ENCODE data around the gene KIAA0825.

The KIAA0825 gene

DNA sequence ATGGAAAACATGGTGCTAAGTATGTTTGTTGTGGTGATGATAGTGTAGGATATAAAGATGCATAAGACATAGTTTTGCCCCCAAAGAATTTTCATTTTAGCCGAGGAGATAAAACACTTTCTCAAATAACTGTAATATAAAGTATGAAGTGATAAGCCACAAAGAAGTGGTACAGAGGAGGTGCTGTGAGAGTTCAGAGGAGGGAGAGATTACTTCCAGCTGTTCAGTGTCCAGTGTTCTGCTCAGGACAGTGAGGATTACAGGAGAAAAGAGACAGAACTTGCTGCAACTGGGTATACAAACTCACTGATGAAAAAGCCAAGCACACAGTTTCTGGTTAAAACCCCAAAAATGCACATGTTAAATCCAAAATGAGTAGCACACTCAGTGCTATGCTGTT is 309.3 kb downstream of the KIAA0825 start:
- no peak for DNase-seq

DNA sequence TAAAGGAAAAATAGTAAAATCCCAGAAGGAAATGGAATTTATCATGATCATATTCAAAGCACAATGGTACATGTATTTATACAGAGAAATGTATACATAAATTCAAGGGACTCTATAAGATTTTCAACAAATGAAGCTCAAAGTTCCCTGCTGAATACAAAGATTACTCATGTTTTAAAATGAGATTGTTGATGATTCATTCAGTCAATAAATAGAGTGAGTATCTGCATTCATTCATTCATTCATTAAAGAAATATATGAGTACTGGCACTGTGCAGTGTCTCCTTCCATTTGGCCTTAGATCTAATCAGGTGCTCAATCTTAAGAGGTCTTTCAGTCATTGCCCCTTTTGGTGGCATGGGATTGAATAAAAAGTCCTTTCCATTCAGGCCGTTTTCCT is 310.0 kb downstream of the KIAA0825 start:
- no peak for DNase-seq

DNA sequence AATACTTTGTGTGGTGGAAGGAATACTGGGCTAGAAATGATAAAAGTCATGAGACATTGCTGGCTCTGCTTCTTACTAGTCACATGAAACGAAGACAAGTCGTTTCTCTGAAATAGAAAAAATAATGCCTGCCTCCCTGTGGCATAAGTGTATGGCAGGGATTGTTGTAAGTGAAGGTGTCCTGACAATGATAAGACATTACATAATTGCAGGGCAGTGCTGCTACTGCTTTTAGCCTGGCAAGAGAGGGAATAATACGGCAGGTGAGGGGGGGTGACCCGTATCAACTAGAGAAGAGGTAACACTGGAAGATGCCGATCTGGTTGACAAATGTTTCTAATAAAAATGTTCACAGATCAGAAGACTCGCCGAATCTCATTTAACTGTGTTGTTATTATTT is 314.3 kb downstream of the KIAA0825 start:
- DNase-seq: no peak

DNA sequence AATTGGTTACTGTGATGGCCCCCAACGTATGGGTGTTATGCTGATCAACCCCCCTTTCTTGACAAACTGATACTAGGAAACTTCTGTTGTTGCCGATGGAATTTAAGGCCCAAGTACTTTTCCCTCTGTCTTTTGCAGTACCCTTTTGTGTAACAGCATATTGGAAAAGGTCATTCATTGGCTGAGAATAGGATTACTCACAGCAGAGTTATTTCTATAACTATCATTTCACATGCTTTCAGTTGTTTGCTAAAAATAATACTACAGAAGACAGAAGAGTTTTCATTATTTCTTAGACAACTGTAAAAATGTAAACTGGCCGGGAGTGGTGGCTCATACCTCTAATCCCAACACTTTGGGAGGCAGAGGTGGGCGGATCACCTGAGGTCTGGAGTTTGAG is 329.5 kb downstream of the KIAA0825 start:
- no peak for DNase-seq

DNA sequence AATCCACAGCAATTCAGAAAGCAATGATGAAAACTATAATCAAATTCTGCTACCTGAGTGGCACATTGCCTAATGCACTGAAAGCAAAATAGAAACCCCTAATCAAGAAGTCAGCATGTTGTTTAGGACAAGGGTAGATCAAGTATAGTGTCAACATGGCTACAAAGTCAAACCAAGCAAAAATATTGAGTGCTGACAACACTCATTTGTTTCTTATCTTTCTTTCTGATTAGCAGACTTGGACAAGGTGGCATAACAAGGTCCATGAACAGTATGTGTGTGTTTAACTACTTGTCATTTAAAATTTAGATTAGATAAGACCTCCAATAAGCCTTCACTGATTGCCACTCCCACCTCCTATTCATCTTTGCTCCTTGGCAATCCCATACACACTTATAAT is 332.4 kb downstream of the KIAA0825 start:
- no peak for DNase-seq

DNA sequence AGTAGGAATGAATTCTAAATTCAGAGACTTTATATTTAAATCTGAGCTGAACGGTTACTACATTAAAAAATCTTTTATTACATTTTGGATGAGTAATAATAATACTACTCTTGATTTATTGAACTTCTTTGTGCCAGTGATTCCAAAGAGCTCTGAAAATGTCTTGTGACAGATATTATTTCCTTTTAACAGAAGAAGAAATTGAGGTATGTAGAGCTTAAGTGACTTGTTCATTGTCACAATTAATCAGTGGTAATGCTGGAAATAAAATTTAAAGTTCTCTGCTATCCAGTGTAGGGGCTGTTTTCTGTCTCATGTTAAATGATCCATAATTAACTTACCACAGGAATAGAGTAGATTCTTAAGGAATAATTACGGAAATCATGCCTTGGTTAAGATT is 335.3 kb downstream of the KIAA0825 start:
- no peak for DNase-seq

DNA sequence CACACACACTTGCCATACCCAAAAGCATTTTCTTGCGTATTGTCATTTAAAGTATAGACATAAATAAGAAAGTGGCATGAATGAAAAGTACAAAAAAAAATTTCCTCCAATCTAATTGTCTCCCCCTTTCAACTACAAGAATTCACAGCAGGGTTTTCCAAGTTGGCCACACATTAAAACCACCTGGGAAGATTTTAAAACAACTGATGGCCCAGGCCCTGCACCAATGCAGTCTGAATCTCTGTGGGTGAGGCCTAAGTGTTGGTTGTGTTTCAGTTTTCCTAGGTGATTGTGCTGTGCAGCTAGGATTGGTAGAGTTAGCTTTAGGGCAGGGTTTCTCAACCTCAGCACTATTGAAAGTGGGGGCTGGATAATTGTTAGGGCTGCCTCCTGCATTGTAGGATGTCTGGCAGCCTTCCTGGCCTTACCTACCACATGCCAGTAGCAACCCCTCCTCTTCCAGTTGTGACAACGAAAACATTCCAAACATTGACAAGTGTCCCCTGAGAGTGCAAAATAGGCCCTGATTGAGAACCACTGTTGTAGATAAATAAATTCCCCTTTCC is 337.1 kb downstream of the KIAA0825 start:
- no peak for DNase-seq

DNA sequence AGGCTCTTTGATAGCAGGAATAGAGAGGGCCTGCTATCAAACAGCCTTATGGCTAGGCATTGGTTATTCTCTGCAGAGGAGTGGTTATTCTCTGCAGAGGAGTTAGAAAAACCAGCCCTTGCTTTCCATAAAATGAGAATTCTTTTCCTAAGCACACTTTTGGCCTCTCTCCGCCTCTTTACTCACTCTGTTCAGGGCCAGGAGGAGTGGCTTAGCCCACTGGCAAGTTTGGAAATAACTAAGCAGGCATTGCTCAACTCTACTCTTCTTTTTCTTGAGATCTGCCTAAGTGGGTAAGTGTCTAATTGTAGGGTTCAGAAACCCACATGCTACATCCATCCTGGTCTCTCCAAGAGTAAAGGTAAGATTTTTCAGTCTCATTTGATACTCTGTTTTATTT is 341.7 kb downstream of the KIAA0825 start:
- DNase-seq: no peak

DNA sequence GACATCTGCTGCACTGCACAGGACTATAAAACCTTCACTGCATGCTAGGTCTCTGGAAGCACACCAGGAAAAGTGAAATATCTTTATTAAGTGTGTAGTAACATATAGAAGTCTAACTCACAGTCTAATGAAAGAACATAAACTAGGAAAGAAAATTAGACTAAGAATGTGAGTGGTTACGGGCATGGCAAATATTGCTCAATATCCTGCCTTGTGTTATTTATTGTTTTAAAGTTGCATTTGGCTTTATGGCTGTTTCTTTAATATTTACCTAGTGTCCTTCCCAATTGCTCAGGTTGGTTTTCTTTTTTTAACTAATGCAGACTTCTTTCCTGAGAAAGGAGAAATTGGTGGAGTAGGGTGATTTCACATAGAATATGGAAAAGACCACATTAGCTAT is 342.4 kb downstream of the KIAA0825 start:
- no peak for DNase-seq

DNA sequence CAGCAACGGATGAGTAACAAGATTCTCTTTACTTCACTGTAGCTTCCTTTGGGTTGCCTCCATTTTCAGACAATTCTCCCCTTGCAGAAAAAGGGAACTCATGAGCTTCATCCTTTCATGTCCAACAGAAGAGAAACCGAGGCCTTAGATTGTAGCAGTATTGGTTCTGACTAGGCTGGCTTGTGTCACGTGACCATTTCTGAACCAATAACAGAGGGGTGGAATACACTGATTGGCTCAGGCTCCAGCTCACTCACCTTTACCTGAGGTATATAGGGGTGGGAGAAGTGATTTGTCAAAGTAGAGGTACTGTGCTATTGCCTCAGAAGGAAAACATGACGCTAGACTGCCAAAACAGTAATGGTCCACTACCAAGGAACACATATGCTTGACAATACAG is 343.7 kb downstream of the KIAA0825 start:
- no peak for DNase-seq

DNA sequence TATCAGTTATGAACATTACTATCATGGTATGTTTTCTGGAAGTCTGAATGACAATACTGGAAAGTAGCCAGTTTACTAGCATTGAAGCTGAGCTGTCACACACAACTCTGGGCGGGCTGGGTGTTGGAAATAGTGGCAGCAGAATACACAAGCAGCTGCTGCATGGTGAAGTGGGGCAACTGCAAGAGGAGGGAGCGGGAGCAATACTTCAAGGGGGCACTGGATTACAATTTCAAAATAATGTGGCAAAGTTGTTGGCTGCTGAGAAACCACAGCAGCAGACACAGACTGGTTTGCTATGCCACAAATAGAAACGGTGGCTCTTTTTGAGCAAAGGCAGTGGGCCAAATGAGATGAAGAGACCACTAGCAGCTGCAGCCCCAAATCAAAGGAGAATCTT is 350.2 kb downstream of the KIAA0825 start:
- DNase-seq: peak in 1 of 2 experiments; percentile 15

DNA sequence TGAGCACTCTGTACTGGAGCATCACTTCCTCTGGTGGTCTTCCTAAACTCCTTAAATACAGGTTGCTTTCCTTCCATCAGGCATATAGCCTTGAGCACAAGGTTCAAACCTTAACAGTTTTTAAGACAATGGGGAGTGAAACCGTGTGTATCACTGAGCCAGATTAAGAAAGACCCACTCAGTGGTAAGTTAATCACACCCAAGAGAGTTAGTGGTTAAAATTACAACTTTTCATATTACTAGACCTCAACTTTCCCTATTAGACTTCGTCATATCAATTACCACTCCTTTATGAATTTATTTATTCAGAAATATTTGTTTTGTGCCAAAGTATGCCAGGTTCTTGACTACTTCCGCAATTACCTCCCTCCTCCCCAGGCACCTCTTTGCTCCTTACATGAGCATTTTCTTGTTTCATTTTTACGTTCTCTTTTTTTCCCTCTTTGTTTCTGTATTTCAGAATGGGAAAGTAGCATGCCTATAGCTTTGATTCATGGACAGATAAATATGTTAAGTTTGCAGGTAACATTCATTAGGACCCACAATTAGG is 351.0 kb downstream of the KIAA0825 start:
- no peak for DNase-seq

DNA sequence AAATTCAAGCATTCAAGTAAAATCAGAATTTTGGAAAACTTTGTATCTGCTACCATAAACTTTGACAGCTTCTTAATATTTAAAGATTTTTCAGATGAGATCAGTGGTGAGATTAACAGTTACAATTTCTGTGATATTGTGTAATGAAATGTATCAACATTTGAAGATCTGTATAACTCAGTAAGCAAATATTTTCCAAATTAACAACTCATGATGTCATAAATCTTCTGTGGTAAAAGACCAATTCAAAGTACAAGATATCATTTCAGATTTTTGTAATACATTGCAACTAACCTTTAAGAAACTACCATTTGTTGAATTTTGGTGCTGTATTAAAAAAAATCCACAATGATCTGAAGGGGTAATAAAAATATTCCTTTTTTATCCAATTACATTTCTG is 352.2 kb downstream of the KIAA0825 start:
- DNase-seq: no peak

DNA sequence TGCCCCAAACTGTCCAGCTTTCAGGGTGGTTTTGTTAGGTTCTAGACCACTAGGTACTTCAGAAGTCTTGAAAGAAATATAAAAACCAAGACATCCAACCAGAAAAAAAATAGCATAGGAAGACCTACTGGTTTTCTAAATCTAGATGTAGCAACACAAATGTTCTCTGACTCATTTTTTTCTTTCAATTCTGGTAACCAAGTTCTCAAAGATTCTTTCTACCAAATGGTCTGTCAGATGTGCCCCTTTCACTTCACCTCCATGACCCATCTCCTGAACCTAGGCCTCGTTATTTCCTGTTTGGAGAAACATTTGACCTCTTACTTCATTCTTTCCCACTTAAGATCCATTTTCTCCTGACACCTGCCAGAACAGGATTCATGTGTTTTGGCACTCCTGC is 355.3 kb downstream of the KIAA0825 start:
- DNase-seq: no peak

DNA sequence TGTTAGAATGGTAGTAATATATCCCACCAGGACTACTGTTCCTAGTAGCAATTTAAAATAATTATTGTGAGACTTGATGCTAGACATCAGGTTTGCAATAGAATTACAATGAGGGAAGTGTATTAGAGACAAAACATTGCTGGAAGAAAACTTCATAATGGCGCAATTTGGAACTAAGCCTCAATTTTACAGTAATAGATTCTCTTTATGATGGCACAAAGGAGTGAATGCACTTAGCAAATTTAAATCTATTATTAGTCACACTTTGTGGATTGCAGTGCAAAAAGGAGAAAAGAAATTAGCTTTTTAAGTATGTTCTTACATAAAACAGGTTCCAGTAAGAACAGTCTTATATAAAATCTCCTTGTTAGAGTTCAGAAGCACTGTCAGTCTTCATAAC is 358.3 kb downstream of the KIAA0825 start:
- DNase-seq: no peak

DNA sequence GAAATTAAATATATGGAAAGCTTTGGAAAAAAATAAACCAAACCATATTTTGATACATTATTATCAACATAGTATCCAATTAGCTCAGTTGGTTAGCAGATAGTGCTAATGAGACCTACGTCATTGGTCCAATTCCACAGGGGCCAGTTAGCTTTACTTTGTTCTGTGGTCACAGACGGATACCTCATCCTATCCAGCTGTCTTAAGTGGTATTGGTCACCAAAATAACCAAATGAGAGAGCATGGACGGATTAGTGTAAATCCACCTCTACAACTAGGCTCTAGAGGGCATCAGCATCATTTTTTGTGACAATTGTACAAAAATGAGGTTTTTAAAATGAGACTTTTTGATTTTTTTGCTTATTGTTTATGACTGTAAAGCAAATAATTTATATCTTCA is 364.2 kb downstream of the KIAA0825 start:
- no peak for DNase-seq

DNA sequence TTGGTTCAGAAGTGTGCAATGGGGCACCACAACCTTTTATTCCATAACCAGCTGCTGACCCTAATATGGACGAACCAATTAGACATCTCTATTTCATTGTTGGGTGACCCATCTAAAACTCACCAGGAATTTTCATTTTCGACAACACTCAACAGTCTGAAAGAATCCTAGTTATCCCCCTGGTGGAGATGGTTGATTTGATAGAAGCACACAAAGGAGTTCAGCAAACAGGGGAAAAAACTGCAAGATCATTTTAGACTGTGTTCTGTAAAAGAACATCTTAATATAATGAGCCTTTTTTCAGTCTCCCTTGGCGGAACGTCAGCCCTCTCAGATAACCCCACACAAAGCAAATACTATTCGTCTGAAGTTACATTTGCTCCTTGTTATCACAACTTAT is 367.4 kb downstream of the KIAA0825 start:
- DNase-seq: no peak

DNA sequence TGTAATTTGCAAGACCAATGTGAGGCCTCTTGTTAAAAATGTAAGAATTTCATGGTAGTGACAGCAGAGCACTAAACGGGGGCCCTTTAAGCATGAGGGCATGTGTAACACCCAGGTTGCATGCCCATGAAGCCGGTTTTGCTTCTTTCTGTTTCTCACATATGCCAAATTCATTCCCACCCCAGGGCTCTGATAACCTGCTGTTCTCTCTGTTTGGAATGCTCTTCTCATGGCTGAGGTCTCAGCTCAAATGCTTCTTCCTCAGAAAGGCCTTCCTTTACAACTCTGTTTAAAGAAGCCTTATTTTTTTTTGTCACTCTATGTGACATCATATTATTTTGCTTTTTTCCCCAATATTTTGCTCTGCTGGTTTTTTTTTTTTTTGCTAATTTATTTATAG is 369.0 kb downstream of the KIAA0825 start:
- DNase-seq: no peak

DNA sequence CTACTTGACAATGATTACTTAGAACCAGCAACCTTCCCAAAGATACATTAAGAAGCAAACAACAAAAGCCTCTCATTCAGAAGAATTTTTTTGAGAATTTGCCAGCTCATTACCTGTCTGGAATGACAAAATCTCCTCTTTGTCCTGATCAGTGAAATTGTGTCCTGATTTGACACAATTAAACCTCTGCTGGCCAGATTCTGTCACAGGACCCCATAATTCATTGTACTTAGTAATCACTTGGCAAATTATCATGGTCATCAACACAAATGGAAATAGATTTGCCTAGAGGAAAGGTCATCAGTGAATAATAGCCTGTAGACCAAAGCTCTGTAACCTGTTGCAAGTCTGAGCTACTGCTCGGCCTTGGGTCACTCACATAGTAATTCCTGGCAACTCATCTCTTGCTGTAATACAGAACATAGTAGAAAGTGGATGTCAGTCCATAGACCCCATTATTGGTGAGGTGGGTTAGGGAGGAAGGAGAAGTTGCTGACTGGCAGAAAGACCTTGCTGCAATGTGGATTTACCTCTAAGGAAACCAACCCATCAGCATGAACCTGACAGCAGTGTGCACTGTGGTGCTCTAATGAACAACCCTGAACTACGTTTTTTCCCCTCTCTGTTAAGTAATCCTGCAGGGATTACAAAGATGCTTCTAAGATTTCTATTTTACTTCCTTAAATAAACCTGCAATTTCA is 370.1 kb downstream of the KIAA0825 start:
- no peak for DNase-seq

DNA sequence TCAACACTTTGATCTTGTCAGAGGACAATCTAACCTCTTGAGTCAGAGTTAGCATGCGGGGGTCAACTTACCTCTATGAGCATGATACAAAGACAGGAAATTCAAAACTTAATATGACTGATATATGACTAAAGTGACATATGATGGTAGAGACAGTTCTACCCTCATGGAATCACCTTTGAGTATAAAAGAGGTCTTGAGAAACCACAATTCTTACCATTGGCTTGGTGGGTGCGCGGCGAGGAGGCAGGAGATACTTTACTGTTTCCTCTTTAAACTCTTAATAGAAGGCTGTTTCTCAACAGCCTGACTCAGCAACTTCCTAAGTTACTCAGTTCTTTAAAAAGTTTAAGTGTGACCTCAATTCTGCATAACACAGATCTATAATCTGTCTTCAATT is 372.8 kb downstream of the KIAA0825 start:
- no peak for DNase-seq

DNA sequence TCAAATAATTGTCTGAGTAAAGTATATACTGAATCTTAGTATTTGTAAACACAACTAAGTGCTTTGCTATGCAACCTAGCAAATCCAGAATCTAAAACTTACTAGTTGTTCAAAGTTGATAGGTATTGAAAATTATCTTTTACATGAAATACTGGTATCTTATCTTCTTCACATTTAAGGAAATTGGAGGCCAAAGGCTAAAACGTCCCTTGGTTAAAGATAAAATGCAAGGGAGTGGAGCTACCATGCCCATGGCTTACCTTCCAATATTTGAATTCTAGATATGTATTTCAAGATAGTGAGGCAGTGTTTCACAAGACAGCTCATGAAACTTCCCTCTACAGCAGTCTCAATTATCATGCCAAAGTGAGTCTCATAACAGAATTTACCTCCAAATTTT is 373.5 kb downstream of the KIAA0825 start:
- no peak for DNase-seq

DNA sequence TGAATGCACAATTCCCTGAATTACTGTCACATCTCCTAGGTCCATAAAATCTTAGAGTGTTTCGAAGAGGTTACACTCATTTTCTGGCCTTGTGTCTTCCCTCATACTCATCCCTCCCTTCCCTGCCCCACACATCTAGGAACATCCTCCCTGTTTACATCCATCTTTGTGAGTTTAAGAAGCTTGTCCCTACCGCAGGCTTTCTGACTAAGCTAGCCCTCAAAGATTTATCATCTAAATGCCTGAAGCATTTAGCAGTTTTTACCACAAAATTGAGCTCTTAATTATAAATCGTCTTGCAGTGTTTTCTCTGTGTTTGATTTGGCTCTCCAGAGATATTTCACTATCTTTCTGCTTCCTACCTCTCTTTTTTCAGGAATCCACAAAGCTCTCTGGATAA is 374.8 kb downstream of the KIAA0825 start:
- DNase-seq: no peak

DNA sequence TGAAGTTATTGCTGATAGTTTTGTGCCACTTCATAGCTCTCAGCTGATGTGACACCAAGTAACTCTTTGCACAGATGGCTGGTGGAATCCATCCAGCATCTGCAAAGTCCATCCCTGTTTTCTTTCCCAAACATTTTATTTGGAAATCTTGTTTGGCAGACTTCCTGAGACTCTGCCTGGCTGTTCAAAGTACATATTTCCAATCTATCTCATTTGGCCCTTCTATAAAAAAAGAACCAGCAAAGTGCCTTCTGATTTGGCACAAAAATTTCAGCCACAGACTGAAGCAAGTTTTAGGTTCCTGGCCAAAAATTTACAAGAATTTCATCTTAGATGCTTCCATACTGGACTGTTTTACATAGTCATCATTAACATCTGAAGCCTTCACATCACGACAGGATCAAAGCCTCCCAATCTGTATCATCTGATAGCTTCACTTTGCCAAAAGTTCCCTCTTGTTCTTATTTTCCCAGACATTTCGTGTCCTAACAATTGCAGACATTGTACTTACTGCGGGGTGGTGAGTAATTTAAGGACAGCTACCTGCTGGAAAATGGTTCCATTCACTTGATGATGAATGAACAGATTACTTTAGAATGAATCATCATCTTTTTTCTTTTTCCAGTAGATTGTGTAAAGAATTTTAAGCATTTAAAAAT is 377.3 kb downstream of the KIAA0825 start:
- peak; percentile 68 to 83 for DNase-seq

DNA sequence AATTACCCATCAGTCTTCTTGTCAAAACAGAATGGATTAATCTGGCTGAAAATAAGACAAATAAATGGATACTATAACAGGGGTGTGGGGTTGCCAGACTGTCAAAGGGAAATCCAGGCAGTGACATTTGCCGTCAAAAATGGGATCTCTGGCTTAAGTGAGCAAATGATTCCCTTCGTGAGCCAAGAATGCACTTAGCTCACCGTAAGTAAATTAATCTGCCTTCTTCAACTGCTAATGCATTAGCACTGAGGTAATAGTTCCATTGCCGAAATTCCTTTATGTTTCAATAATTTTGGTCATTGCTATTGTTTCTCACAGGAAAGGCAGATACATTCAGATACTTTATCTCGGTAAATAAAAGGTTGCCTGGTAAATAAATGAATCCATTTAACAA is 377.8 kb downstream of the KIAA0825 start:
- DNase-seq: peak; percentile 47 to 73
